Body of pancreas (tissue), 4 donors: ENCODE data around the gene UGT3A1. TPM values are rescaled to one million over a fixed set of nuclear protein-coding genes. Genes with fewer than 3 reads are reported as not detected.
"Not testable (repeated sequence)": the region's sequence is repeated elsewhere in the genome, so short reads cannot be mapped to it uniquely, and the experiment has no call there.

Source experiments
- ATAC-seq: fragments of 150-250 bp; one replicate; pipeline ENCODE4 v1.9.1; 2016
- DNase-seq, 4 donors: peaks; one replicate each; pipeline ENCODE4 v3.0.0-alpha.2; 2019
- H3K27ac ChIP-seq, 4 donors: fragments of 200-600 bp; sonication (generic); 1 replicate in 3 of 4; 2 replicates in 1 of 4; pipeline versions ENCODE4 v1.5.1 to v1.6.1; 2016 to 2019; ENCODE audit warnings: mild to moderate bottlenecking in 1 of 4, mixed read lengths in 1 of 4, moderate library complexity in 1 of 4
- H3K27me3 ChIP-seq, 2 donors: fragments of 200-600 bp; sonication (generic); one replicate each; pipeline ENCODE4 v1.6.0; 2016; ENCODE audit warnings: mild to moderate bottlenecking in 1 of 2
- H3K36me3 ChIP-seq, 2 donors: fragments of 200-600 bp; sonication (generic); replicated peaks in 1 of 2; 2 replicates each; pipeline ENCODE4 v1.5.1; 2016; ENCODE audit warnings: low read depth in 2 of 2; ENCODE audit not compliant: insufficient read depth in 1 of 2
- H3K4me1 ChIP-seq: fragments of 200-600 bp; sonication (generic); one replicate; pipeline ENCODE4 v1.6.0; 2016
- H3K4me3 ChIP-seq, 2 donors: fragments of 200-600 bp; sonication (generic); 1 replicate in 1 of 2; 2 replicates in 1 of 2; pipeline ENCODE4 v1.5.1; 2016 to 2019
- H3K9me3 ChIP-seq, 3 donors: fragments of 200-600 bp; sonication (generic); 1 replicate in 2 of 3; 2 replicates in 1 of 3; pipeline ENCODE4 v1.5.1; 2016
- POLR2A ChIP-seq, 3 donors: fragments of 450-650 bp; IDR thresholded peaks; one replicate each; pipeline ENCODE4 v1.6.1; 2016; ENCODE audit warnings: antibody characterized with exemption in 3 of 3, mild to moderate bottlenecking in 2 of 3
- WGBS, 2 donors: methylation state at CpG; one replicate each; pipeline ENCODE4 v1.1.5; 2017; 5-methylcytosine and 5-hydroxymethylcytosine counted together
- intact Hi-C: fragments of 100-400 bp; cut with DNase I; formaldehyde crosslinking; loops from one replicate; pipeline ENCODE4 v1.15.1; 2023
- total RNA-seq, 2 donors: library from RNA; depleted of rRNA; stranded (reverse); fragments of >200 nt; gene quantifications; one replicate each; pipeline ENCODE4 v1.1.0, GENCODE V29; 2016
- TF ChIP-seq, protein P1 (sequence below), 7 experiments: fragments of 450-650 bp in 4 of 7; fragments of 200-600 bp in 3 of 7; sonication (generic) in 3 of 7; IDR thresholded peaks; one replicate each; pipeline ENCODE4 v1.5.1; 2016 to 2019; ENCODE audit warnings: antibody characterized with exemption in 7 of 7

UGT3A1 gene
- total RNA-seq, 2 donors from 2014 or later = not detected

DNA sequence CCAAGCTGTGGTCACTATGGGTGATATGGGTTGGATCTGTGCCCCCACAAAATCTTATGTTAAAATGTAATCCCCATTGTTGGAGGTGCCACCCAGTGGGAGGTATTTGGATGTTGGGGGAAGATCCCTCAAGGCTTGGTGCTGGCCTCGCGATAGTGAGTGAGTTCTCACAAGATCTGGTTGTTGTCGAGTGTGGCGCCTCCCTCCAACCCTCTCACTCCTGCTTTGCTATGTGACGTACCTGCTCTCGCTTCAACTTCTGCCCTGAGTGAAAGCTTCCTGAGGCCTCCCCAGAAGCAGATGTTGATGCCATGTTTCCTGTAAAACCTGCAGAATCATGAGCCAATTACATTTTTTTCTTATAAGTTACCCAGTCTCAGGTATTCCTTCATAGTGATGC lies 40.0 kb upstream of the UGT3A1 start:
- H3K36me3 ChIP-seq = no peaks in the 10 kb centered on the region
- TF ChIP-seq, protein P1, sequence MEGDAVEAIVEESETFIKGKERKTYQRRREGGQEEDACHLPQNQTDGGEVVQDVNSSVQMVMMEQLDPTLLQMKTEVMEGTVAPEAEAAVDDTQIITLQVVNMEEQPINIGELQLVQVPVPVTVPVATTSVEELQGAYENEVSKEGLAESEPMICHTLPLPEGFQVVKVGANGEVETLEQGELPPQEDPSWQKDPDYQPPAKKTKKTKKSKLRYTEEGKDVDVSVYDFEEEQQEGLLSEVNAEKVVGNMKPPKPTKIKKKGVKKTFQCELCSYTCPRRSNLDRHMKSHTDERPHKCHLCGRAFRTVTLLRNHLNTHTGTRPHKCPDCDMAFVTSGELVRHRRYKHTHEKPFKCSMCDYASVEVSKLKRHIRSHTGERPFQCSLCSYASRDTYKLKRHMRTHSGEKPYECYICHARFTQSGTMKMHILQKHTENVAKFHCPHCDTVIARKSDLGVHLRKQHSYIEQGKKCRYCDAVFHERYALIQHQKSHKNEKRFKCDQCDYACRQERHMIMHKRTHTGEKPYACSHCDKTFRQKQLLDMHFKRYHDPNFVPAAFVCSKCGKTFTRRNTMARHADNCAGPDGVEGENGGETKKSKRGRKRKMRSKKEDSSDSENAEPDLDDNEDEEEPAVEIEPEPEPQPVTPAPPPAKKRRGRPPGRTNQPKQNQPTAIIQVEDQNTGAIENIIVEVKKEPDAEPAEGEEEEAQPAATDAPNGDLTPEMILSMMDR (IDR thresholded peaks at IDR 0.05) = no peak
- no peak for TF ChIP-seq POLR2A (IDR thresholded peaks at IDR 0.05)
- H3K27me3 ChIP-seq = no peaks in the 10 kb centered on the region
- H3K4me3 ChIP-seq = no peak overlapping the region
- H3K27ac ChIP-seq = no peak overlapping the region
- intact Hi-C loops = no loop called here
- WGBS, 2 donors = 77 to 79% methylated on average over 6 of the region's 6 CpGs
- ATAC-seq = no peak
- no peak for DNase-seq
- no peaks in the 10 kb centered on the region for H3K4me1 ChIP-seq
- no peaks in the 10 kb centered on the region for H3K9me3 ChIP-seq

DNA sequence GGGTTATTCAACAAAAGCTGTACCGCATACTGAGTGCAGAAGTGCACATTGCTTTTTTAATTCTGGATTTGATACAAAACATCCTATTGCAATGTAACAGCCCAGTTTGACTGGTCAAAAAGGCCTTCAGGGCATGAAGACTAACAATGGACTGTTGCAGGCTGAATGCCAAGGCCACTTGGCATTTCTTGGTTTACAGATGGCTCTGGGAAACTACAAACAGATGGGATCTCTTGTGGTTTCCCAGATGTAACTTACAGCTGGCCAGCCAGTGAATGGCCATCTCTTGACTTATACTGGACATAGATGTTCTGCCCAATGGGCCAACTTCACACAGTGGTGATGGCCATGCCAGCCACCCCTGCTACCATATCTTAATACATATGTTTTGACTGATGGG lies 38.7 kb upstream of the UGT3A1 start:
- Histone ChIP-seq H3K36me3 (no peaks in the 10 kb centered on the region), H3K27ac (no peak overlapping the region), H3K9me3 (no peaks in the 10 kb centered on the region), H3K4me3 (no peak overlapping the region), H3K27me3 (no peaks in the 10 kb centered on the region), H3K4me1 (no peaks in the 10 kb centered on the region)
- DNase-seq = no peak
- ATAC-seq = no peak
- intact Hi-C loops = no loop called here
- 67 to 94% methylated on average over 1 of the region's 1 CpG for WGBS, 2 donors
- TF ChIP-seq POLR2A (IDR thresholded peaks at IDR 0.05) = no peak
- TF ChIP-seq, protein P1 (IDR thresholded peaks at IDR 0.05) = no peak

DNA sequence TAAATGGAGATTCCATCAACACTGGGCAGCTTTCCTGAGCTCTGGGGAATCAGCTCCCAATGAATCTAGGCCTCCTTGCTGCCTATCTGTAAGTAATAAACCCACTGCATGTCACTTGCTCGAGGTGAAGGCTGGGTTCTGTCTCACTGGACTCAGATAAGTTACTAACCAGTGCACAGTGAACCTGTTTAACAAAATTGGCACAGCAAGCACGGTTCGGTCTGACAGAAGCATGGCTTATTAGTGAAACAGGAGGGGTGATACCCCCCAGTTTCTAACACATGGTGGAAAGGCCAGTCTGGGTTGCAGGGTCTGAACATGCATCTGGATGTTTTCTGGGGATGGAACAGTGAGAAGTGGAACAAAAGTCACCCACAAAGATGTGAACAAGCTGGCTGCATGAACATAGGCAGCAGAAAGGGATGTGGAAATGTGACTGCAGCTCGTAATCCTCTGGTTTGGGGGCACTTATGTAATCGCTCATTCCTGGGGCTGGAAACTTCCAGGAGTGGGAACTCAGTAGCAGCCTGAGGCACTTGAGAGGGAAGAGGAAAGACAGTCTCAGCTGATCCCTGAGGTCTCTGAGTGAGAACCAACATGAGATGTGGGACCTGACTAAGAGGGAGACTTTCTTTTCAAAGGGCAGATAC lies 37.8 kb upstream of the UGT3A1 start:
- Histone ChIP-seq H3K27ac (no peak overlapping the region), H3K4me3 (no peak overlapping the region), H3K36me3 (no peaks in the 10 kb centered on the region), H3K27me3 (no peaks in the 10 kb centered on the region), H3K4me1 (no peaks in the 10 kb centered on the region), H3K9me3 (no peaks in the 10 kb centered on the region)
- no peak for TF ChIP-seq POLR2A (IDR thresholded peaks at IDR 0.05)
- TF ChIP-seq, protein P1 (IDR thresholded peaks at IDR 0.05) = no peak
- WGBS, 2 donors = 72 to 77% methylated on average over 5 of the region's 5 CpGs
- intact Hi-C loops = no loop called here
- DNase-seq = no peak
- no peak for ATAC-seq

DNA sequence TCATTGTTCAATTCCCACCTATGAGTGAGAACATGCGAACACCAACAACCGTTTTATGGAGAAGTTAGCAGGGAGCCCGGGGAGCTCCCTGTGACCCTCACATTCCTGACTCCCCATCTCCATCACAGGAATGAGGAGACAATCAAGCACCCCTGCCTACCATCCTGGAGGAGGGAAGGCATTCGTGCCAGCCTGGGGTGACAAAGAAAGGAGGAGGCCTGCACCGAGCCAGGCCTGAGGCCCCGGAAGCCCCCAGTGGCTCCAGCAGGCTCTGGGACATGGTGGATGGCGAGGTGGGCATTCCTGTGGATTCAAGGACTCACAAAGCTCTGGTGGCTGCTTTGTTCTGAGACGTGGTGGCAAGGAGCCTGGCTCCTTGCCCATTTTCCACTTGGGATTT lies 36.5 kb upstream of the UGT3A1 start:
- H3K9me3 ChIP-seq = no peaks in the 10 kb centered on the region
- H3K27me3 ChIP-seq = no peaks in the 10 kb centered on the region
- 83 to 85% methylated on average over 8 of the region's 8 CpGs for WGBS, 2 donors
- no peaks in the 10 kb centered on the region for H3K36me3 ChIP-seq
- no peak for TF ChIP-seq POLR2A (IDR thresholded peaks at IDR 0.05)
- no peak overlapping the region for H3K4me3 ChIP-seq
- DNase-seq (no peak), ATAC-seq (no peak)
- H3K4me1 ChIP-seq = no peaks in the 10 kb centered on the region
- no peak overlapping the region for H3K27ac ChIP-seq
- intact Hi-C loops = no loop called here

DNA sequence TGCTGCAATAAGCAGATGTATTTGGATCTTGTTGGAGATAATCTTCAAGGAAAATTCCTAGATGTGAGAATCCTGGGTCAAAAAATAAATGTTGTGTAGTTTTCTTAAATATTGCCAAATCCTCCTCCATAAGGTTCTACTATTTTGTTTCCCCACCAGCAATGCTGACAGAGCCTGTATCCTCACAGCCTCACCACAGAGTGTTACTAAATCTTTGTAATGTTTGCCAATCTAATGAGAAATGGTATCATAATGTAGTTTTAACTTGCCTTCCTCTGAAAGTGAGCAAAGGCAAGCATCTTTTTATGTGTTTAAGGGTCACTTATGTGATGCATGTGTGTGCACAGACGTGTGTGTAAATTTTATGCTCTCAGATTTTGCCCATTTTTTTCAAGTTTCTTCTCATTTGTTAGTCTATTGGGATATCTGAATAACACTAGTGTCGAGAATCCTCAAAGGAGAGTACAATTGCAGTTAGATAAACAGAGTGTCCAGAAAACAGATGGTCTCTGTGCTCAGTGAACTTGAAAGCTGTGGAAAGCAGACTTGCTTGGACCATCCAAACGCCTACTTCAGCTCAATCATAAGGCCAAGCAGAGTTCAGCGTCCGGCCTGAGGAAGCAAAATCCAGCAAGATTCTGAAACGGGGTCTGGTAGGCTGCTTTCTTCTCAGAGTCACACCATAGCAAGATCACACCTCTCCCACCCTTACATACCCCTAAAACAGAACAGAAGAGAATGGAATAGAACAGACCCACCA lies 35.7 kb upstream of the UGT3A1 start:
- H3K4me3 ChIP-seq = no peak overlapping the region
- no peaks in the 10 kb centered on the region for H3K27me3 ChIP-seq
- TF ChIP-seq POLR2A (IDR thresholded peaks at IDR 0.05) = no peak
- TF ChIP-seq, protein P1 (IDR thresholded peaks at IDR 0.05) = no peak
- WGBS, 2 donors = 70 to 72% methylated on average over 6 of the region's 6 CpGs
- no peak for ATAC-seq
- H3K27ac ChIP-seq = no peak overlapping the region
- H3K36me3 ChIP-seq = no peaks in the 10 kb centered on the region
- H3K4me1 ChIP-seq = no peaks in the 10 kb centered on the region
- intact Hi-C loops = no loop called here
- H3K9me3 ChIP-seq = no peaks in the 10 kb centered on the region
- no peak for DNase-seq

DNA sequence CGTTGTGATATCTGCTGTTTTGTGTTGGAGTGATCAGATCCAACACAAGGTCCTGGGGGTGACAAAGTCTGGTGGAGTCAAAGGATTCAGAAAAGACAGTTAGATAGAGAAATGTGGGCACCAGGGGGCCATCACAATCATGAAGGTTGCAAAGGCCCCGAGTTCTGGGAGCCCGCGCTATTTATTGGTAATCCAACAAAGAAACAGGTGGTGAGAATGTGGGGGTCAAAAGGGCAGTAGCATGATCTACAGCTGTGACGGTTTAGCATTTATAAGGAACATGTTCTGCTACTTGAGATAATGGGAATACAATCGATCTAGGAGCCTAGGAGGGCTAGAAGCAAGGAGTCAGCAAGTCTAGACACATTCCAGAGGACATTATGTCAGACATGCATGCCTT lies 31.1 kb upstream of the UGT3A1 start:
- intact Hi-C loops, DNase-seq, H3K27ac ChIP-seq, ATAC-seq, H3K36me3 ChIP-seq, H3K4me3 ChIP-seq, H3K27me3 ChIP-seq, H3K9me3 ChIP-seq: not testable (repeated sequence)
- peaks cover 10% of the 10 kb centered on the region for H3K4me1 ChIP-seq
- 75 to 80% methylated on average over 6 of the region's 6 CpGs for WGBS, 2 donors

DNA sequence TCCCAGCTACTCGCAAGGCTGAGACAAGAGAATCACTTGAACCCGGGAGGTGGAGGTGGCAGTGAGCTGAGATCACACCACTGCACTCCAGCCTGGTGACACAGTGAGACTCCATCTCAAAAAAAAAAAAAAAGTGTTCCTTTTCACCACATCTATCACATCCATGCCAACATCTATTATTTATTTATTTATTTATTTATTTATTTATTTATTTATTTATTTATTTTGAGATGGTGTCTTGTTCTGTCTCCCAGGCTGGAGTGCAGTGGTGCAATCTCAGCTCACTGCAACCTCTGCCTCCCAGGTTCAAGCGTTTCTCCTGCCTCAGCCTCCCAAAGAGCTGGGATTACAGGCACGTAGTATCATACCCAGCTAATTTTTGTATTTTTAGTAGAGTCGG lies 28.4 kb upstream of the UGT3A1 start:
- H3K4me3 ChIP-seq, DNase-seq, H3K27me3 ChIP-seq, H3K9me3 ChIP-seq, intact Hi-C loops, H3K27ac ChIP-seq, H3K36me3 ChIP-seq, ATAC-seq: not testable (repeated sequence)
- H3K4me1 ChIP-seq = peaks cover 14% of the 10 kb centered on the region
- WGBS, 2 donors = 82 to 93% methylated on average over 5 of the region's 5 CpGs
